Measurements from ENCODE around the gene DDX46.

- TF ChIP-seq POLR2A (IDR thresholded peaks at IDR 0.05; ENCODE audit: low read depth, low read length) (no peak), POLR2AphosphoS5 (IDR thresholded peaks at IDR 0.05; ENCODE audit: low read depth, low read length) (no peak)
These were observed 86.8 kb downstream of the DDX46 start for GRCh38 chr5:134845335-134845851.
